Measurements from ENCODE around the gene ELANE.

Gene ELANE

DNA sequence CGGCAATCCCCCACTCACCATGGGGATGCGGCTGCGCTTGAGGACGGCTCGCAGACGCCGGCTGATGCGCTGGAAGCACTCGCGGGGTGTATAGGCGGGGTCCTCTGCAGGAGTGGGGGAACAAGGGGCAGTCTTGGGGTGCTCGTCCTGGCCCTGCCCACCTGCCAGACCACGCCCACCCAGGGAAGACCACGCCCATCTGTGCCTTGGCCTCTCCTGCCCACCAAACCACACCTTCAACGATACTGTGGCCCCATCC, 47.9 kb downstream of the ELANE start:
- DNase-seq = no peak

DNA sequence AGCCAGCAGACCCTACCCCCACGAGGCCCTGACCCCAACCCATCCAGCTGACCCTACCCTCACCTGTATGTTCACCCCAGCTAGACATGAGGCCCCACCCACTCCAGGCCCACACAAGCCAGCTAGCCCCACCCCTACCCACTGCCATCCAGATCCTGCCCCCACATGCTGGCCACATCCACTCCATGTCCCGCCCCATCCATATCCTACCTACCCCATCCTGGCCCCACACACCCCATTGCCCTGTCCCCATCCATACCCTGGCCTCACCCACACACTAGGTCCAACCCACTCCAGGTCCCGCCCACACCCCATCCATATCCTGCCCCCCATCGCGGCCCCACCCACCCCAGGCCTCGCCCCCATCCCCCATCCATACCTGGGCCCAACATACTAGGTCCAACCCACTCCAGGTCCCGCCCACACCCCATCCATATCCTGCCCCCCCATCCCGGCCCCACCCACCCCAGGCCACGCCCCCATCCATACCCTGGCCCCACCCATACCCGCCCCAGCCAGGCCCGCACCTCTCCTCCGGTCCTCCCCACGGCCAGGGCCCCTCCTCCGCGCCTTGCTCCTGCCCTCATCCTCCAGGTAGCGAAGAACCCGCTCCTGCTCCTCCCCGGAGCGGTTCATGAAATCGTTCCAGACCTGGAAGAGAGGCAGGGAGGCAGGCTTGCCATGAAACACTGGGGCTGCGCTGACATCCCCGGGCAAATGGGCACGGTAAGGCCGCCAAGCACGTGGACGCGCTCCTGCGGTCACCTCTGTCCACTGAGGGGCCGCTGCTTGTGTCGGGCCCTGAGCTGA, 48.4 kb downstream of the ELANE start:
- peak; percentile 72 for DNase-seq

DNA sequence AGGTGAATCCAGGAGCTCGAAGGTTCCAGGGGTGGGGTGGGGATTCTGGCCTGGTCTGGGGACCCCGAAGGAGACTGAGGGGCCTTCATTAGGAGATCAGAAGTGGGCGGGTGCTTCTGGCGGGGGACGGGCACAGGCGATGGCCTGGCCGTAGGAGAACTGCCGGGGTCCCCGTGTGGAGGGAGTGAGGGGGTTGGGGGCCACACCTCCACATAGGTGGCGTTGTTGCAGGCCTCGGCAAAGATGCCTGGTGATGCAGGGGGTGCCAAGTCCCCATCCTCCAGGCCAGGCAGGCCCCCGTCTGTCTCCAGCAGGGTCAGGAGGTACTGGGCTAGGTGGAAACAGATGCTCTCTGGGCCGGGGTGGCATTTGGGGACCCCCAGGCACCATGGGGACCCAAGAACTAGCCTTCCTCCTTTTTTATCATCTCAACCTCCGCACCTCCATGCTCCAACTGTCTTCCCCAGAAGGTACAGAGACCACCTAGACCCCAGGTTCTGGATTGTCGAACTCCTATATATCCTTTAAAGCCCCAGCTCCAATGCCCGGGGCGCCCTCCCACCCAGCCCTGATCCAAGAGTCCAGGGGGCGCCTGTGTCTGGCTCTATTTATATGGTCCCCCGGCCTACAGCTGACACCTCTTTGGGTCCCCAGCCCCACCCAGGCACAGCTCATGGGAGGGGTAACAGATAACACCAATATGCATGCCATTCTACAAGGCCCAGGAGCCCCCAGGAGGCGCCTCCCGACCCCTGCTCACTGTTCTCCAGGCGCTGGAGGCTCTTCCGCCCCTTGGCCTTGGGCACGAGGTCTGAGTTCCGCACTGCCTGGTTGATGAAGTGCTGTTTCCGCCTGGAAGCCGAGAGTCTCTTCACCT, 49.4 kb downstream of the ELANE start:
- no peak for DNase-seq

DNA sequence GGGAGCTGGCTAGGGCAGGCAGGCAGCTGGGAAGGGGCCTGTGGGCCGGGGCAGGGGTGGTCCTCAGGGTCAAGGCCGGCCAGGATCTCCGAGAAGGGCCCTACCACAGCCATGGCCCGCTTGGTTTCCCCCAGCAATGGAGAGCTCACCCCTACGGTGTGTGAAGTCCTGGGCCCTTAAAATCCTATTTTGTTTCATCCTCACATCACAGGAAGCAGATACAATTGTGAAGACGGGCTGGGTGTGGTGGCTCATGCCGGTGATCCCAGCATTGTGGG, 49.9 kb downstream of the ELANE start:
- no peak for DNase-seq

DNA sequence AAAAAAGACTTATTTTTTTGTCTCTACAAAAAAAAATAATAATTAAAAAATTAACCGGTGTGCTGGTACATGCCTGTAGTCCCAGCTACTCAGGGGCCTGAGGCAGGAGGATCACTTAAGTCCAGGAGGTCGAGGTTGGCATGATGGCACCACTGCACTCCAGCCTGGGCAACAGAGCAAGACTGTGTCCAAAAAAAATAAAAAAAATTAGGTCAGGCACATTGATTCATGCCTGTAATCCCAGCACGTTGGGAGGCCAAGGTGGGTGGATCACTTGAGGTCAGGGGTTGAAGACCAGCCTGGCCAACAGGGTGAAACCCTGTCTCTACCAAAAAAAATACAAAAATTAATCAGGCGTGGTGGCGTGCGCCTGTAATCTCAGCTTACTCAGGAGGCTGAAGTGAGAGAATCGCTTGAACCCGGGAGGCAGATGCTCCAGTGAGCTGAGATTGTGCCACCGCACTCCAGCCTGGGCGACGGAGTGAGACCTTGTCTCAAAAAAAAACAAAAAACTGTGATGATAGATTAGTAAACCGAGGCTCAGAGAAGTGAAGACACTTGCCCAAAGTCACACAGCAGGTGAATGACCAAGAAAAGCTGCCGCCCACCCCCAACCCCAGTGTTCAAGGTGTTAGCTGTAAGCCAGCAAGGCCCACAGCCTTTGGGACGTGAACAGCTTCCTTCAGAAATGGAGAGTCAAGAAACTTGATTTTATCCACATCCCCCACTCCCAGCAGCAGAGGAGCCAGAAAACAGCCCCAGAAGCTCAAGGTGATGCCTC, 50.5 kb downstream of the ELANE start:
- no peak for DNase-seq

DNA sequence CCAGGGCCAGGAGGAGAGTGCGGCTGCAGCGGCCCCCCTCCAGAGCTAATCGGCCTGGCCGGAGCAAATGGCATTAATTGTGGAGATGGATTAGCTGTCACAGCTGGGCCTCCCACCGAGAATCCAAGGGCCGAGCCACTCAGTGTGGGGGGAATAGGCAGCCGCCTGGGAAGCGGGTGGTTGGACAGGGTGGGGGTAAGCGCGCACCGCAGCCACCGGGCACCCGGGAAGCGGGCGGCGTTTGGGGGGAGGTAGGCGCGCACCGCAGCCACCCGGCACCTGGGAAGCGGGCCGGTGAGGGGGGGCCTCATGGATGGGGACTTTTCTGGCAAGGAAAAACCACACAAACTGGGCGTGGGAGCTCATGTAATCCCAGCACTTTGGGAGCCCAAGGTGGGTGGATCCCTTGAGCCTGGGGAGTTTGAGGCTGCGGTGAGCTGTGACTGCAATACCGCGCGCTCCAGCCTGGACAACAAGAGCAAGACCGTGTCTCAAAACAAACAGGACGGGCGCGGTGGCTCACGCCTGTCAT, 51.2 kb downstream of the ELANE start:
- no peak for DNase-seq

DNA sequence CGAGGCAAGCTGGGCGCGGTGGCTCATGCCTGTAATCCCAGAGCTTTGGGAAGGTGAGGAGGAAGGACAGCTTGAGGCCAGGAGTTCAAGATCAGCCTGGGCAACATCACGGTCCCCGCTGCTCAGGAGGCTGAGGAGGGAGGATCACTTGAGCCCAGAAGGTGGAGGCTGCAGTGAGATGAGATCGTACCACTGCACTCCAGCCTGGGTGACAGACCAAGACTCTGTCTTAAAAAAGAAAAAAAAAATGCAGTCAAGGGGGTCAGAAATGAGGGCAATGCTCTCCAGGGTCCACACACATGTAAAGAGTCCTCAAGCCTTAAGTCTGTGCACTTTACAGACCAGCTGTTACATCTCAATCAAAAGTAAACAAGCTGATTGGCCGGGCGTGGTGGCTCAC, 52.4 kb downstream of the ELANE start:
- no peak for DNase-seq

All from hematopoietic multipotent progenitor cell treated with erythropoietin and hydrocortisone succinate and interleukin-3 and kit ligand, for 4 days (in vitro differentiated cells).